GM12864 (cell line): ENCODE data around the gene CYP4B1.

ENCODE experiments used
- DNase-seq: peaks from one replicate; pipeline ENCODE4 v3.0.0-alpha.2; 2011; ENCODE audit warnings: low read depth
- H3K4me3 ChIP-seq: 2 replicates; pipeline ENCODE4 v1.5.1; 2011; ENCODE audit warnings: mild to moderate bottlenecking, low read depth, low read length, control low read depth
- CTCF ChIP-seq: IDR thresholded peaks from 2 replicates; pipeline ENCODE4 v1.5.1; 2011; ENCODE audit warnings: low read depth, mild to moderate bottlenecking, moderate library complexity, low read length, control low read depth, inconsistent platforms; ENCODE audit errors: missing control alignments

The CYP4B1 gene

GRCh38 chr1:46815133-46815532 is 16.3 kb downstream of the CYP4B1 start:
- TF ChIP-seq CTCF = no peak
- no peak for DNase-seq
- no peak overlapping the region for H3K4me3 ChIP-seq

- no peak for DNase-seq
- no peak overlapping the region for H3K4me3 ChIP-seq
- no peak for TF ChIP-seq CTCF
These were observed 18.1 kb downstream of the CYP4B1 start for GRCh38 chr1:46816930-46817329.

GRCh38 chr1:46817814-46818213 is 19.0 kb downstream of the CYP4B1 start:
- TF ChIP-seq CTCF = no peak
- no peak overlapping the region for H3K4me3 ChIP-seq
- no peak for DNase-seq

GRCh38 chr1:46818591-46818990 is 19.7 kb downstream of the CYP4B1 start:
- no peak for TF ChIP-seq CTCF
- no peak overlapping the region for H3K4me3 ChIP-seq
- no peak for DNase-seq

- TF ChIP-seq CTCF = no peak
- no peak for DNase-seq
- no peak overlapping the region for H3K4me3 ChIP-seq
These were observed 20.5 kb downstream of the CYP4B1 start for GRCh38 chr1:46819335-46819734.

- no peak overlapping the region for H3K4me3 ChIP-seq
- DNase-seq = no peak
- TF ChIP-seq CTCF = no peak
These were observed 21.2 kb downstream of the CYP4B1 start for GRCh38 chr1:46820076-46820475.

GRCh38 chr1:46820560-46821060 is 21.8 kb downstream of the CYP4B1 start:
- TF ChIP-seq CTCF = no peak
- no peak overlapping the region for H3K4me3 ChIP-seq
- no peak for DNase-seq
